HG03442 (cell line): ENCODE results near the gene CHGA.

Experiments
- ATAC-seq: cut with Tn5 transposase; IDR thresholded peaks from one replicate; pipeline ENCODE4 v1.9.1; 2021; ENCODE audit warnings: mild to moderate bottlenecking, moderate library complexity; ENCODE audit not compliant: unreplicated experiment

Gene CHGA

DNA sequence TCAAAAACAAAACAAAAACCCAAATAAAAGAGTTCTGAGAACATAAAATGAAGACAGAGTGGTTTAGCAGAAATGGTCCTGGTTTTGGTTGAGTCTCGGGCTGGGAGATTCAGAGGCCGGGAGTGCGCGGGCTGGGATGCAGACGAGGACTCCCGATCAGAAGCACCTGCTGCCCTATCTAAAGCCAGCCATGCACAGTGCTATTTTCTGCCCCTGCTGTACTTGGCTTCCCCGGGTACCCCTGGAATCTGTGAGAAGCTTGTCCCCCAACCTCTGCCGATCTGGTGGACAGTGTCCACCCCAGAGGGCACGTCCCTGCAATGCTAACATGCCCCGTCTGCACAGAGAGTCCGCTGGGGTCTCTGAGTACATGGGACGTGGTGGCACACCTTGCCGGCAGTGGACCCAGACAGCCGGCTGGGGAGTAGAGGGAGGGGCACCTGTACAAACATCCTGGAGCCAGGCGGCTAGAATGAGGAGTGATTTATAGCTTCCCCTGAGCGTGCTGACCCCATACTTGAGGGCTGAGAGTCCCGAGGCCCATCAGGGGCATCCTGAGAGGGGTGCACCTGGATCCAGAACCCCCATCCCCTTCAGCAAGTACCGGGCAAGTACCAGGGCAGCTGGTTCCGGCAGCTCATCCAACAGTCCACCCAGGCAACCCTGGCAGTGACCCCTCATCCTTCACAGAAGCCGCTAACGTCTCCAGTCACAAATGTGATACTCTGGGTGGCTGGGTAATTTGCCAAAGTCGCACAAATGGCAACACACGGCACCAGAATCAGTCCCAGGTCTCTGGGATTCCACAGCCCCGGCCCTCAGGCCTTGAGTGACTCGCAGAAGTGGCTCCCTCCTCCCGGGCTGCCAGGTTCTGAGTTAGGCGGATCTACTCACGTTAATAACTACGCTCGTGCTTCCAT, 37.1 kb downstream of the CHGA start:
- no peak for ATAC-seq

DNA sequence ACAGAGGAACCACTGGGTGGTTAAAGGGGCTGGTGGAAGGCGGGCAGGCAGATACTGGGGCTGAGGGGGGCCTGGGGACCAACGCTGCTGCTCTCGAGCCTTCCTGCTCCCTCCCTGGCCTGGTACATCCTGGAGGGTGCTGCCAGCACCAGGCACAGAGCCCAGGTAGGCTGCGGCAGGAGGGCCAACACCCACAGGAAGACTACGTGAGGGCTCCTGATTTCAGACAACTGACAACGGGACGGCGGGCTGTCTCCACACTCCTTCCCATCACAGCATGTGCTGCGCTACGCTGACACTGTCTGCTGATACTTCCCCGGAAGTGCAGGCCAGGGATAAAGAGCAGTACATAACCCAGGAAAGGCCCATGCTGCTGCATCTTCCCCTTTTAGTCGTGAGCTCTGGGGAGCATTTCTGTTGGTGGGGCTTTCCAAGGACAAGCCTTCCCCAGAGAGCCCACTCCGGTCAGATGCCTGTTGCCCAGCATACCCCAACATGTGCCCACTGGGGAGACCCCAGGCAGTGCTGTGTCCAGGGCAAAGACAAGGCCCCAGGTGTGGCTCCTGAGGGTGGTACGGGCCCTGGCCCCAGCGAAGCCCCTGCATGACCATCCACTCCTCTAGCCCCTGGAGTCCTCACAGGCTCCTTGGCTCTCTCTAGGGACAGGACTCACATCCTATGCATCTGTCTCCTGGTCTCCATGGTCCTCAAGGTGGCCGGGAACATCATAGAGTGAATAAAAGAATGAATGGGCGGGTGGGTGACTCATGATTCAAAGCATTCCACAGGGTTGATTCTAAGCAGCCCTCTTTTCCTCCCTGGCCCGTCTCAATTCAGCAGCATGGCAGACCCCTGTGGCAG, 38.0 kb downstream of the CHGA start:
- no peak for ATAC-seq

DNA sequence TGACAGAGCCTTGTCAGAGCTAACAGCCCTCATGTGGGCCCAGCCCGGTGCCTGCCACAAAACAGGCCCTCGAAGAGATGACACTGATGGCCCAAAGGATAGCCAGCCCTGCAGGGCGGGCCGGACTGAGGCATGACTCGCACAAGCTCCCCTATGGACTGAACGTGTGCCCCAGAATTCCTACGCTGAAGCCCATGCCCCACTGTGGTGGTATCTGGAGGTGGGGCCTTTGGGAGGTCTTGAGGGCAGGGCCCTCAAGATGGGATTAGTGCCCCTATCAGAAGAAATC, 38.6 kb downstream of the CHGA start:
- ATAC-seq = no peak

DNA sequence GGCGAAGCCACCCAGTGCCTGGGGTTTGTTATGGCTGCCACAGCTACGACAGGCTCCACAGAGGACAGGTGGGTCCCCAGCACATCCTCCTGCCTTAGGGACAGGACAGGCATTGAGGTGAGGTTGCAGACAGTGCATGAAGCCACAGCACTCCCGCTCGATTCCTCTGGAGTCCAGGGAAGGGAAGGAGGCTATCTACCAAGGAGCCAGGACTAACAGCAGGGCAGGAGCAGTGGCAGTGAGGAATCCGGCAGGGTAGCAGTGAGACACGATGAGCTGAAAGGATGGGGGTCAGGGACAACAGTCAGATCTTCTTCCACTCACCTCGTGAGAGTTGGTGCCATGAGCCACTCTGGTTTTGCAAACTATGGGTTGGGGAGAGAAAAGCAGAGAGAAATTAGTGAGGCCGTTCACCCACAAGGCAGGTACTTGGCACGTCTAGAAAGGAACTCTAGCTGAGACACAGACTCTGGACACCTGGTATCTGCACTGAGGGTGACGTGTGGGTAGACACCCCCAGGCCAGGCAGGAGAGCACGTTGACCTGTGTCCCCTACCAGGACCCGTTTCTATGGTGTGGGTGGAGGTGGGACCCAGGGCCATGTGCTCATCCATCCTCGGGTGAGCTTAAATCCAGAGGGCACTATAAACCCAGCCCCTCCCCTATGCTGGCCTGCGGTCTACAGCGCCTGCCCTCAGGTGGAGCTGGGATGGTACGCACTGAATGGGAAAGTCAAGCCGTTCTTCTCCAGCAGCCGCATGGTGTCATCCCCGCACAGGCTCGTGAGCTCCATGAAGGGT, 39.3 kb downstream of the CHGA start:
- ATAC-seq = no peak

DNA sequence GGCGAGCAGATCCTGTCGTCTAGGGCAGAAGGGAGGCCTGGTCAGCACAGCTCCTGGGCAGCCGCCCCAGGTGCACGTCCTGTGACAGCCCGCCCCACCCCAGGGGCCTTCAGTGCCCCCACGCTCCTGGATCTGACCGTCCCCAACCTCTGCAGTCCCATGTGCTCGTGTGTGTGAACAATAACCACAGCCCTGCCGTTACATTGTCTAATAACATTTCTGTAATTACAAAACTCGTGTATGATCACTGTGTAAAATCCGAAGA, 39.8 kb downstream of the CHGA start:
- no peak for ATAC-seq

DNA sequence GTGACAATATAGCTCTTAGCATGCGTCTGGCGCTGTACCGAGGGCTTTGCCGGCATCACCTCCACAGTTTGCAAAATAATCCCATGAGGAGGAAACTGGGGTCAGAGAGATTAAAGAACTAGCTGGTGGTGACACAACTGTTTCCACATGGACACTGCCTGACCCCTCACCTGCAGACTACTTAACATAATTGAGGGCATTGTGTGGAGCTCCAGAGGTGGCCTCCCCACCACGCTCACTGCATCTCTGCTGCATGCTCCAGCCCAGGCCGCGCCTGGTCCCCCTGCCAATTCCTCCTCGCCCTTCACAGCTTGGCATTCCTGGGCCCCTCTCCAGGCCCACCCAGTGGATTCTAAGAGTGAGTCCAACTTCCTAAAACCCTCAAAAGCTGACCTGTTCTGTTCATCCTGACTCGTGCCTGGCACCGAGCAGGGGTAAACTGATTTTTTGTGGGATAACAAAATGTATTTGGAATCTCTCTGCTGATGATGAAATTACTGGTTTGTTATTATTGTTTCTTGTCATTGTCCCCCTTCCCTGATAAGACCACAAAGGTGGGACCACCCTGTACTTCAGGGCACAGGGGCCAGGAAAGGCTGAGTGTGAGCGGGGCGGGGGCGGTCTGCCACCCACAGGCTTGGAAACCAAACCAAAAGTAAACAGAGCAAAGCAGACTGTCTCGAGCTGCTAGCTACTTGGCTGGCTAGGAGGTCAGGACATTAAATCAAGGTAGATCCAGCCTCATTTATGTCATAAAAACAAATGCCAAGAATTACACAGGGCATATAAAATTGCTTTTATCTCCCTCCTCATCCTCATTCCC, 40.6 kb downstream of the CHGA start:
- ATAC-seq = no peak

DNA sequence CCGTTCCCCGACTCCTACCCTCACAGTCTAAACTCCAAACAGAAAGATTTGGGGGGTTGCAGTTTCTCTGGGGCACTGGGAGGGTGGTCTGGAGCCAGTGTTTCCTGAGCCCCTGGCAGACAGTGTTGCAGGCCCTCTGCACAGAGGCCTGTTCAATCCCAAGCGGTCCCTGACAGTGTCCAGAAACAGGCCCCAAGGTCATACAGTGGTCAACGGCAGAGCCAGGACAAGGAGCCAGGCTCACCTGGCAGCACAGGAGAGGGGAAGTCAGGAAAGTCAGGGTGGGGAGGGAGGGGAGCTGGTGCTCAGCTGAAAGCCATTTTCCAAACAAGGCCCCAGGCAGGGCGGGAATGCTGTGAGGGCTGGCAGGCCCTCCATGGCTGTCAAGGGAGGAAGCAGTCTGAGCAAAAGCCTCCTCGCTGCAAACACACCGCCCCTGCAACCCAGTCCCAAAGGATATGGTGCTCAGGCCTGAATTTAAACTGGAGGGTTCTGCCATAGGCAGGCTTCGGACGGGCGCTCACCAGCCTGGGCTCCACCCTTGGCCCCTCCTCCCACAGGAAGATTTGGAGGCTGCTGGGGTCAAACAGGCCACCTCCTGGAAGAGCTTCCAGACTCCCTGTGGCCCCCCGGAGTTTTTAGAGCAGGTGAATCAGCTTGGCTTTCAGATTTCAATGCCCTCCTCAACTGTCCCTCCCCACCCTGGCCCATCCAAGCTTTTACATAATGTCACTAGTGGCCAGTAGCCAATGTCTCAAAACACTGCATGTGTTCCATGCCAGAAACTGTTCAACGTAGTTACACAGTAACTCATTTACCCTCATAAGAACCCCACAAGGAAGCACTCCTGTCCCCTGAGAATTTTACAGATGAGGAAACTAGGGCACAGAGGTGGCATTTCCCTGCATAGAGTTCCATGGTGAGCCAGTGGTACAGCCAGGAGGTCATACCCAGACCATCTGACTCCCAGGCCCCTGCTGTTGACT, 41.5 kb downstream of the CHGA start:
- no peak for ATAC-seq

DNA sequence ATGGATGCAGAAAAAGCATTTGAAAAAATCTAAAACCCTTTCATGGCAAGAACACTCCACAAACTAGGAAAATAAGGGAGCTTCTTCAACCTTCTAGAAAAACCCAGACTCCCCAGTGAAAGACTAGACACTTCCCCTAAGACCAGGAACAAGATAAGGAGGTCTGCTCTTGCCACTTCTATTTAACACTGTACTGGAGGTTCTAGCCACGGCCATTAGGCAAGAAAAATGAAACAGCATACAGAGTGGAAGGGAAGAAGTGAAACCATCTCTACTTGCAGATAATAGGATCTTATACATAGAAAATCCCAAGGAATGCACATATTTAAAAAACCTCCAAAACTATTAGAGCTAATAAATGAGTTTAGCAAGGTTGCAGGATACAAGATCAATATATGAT, 42.3 kb downstream of the CHGA start:
- no peak for ATAC-seq

DNA sequence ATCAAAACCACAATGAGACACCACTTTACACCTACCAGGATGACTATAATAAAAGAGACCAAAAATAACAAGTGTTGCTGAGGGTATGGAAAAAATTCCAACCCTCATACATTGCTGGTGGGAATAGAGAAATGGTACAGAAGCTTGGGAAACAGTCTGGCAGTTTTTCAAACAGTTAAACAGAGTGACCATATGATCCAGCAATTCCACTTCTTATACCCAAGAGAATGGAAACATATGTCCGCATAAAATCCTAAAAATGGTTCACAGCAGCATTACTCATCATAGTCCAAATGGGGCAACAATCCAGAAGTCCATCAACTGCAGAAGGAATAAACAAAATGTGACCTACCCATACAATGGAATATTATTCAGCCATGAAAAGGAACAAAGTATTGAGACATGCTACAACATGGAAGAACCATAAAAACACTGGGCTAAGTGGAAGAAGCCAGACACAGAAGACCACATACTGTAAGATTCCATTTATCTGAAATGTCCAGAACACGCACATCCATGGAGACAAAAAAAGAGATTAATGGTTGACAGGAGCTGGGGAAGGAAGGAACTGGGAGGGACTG, 44.5 kb downstream of the CHGA start:
- no peak for ATAC-seq

DNA sequence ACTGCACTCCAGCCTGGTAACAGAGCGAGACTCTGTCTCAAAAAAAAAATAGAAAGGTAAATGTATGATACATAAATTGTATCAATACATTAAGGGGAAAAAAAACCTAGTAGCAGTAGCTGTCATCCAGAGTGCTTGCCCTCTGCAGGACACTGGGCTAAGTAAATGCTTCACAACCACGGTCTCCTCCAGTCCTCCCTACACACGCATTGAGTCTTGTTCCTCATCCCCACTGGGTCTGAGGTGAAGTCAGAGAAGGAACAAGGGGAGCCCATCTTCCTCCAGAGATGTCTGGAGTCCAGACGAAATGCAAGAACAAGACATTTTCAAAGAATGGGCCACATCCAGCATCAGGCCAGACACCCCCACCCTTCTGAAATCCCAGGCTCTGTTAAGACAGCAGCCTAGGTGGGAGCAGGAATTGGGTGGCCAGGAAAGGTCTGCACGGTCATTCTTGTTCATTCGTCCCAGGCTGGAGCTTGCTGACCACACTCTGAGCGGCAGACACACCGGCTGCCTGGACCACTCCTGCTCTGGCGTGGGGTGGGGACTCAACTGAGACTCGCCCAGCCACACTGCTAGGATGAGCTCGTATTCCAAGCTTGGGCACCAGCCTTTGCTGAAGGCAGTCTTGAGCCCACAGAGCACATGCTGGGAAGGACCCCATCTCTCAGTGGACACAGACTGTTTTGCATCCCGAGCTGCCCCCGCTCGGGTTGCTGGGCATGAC, 45.5 kb downstream of the CHGA start:
- no peak for ATAC-seq

DNA sequence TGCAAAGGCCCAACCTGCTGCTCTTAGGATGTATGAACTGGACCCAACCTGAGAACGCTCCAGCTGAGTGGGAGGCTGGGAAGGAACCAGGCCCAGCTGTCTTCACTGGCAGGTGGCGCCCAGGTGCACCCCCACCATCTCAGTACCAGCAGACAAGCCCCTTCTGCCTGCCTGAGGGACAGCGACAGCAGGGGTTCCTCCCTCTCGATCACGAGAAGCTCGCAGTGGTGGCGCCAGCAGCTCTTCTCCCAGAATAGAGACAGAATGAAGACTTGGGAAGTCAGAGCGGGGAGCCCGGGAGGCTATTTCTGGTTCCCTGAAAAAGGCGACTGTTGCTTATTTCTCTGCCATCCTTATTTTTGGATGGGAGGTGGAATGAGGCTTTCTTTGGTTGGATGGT, 46.5 kb downstream of the CHGA start:
- no peak for ATAC-seq

DNA sequence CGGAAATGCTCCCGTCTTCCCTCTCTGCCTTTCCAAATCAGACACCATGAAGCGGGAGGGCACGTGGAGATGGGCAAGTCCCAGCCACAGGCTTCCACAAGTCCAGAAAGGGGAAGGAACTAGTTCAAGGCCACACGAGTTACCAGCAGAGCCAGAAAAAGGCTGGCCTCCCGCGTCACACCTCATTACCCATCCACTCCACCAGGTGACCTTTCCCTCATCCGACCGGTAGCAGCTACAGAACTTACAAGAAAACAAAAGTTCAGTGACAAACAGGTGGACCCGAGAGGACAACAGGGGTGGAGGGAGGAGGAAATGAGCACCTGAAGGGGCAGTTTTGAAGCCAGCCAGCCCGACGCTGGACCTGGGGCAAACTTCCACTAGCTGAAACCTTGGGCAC, 46.9 kb downstream of the CHGA start:
- no peak for ATAC-seq

DNA sequence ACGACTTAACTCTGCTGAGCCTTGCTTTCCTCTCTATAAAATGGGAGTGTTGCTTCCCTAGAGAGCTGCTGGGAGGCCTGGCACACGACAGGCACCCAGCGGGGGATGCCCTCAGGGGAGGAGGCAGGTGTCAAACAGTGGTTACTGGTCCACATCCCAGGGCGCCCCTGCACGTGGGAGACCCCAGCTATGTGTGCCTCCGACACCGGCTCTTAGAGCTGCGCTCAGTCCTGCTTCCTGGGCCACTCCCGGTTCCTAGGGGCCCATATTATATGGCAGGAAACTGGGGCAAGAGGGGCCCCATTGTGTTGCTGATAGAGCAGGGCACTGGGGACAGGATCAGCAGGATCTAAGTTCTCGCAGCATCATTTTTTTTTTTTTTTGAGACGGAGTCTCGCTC, 47.3 kb downstream of the CHGA start:
- ATAC-seq = no peak

DNA sequence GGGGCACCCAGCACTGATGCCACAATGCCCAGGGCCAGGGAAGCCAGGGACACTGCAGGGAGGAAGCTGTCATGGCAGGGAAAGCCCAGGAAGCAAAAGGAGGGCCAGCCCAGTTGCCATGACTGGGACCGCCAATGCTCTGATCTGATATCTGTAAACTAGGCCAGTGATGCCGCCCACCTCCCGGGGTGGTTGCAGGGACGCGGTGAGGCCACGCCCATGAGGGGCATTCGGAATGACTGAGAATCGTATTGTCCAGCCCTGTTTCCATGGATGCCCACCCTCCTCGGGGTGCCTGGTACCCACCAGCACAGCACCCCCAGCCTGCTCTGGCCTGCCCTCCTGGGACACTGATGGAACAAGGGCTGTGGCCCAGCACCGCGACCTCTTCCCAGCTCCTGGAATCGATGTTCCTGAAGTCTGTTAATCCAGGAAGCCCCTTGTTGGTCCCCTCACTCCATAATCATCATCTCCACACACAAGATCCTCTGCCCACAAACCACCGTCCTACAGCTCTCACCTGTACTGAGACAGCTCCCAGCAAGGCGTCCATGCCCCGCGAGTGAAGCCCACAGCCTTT, 48.7 kb downstream of the CHGA start:
- no peak for ATAC-seq

DNA sequence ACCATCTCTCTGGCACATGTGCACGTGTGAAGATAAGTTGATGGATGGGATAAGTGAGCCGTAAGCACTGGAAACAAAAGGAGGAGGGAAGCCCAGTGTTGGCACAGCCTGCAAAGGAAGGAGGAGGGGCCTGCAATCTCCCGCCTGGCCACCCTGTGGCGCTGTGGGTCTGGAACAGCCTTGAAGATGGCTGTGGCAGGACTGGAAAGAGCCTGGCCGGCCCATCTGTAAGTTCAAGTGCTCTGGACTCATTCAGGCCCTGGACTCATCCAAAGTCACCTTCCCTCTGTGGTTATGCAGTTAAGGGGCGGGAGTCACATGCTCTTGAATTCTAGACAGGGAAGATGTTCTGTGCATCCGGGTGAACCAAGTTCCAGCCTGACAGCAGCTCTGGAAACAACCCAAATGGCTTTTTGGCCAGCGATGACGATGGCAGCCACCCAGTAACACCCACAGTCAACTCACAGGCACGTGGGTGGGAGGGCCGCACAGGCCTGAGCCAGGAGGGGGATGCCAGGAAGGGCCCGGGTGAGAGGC, 50.4 kb downstream of the CHGA start:
- no peak for ATAC-seq

DNA sequence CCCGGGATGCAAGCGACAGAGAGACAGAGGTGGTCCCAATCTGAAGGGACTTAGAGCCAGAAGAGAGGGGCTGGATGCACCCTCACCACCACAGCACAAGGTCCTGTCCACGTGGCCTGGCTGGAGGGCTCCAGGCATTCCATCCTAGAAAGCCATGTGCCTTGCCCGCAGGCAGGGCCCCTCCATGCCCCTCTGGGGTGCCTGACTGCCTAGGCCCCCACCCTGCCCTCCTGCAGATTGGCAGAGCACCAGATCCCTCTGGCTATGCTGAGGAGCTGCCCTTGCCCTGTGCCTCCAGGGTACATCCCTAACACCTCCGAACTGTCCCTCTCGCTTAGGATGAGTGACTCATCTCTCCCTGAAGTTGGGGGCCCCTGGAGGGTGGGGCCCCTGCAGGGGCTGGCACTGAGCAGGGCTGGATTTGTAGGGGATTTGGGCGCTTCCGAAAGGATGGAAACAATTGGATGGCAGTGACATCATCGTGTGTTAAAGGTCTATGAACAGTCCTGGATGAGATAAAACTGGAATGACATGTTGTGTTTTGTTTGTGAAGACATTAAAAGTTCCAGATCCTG, 50.9 kb downstream of the CHGA start:
- no peak for ATAC-seq

DNA sequence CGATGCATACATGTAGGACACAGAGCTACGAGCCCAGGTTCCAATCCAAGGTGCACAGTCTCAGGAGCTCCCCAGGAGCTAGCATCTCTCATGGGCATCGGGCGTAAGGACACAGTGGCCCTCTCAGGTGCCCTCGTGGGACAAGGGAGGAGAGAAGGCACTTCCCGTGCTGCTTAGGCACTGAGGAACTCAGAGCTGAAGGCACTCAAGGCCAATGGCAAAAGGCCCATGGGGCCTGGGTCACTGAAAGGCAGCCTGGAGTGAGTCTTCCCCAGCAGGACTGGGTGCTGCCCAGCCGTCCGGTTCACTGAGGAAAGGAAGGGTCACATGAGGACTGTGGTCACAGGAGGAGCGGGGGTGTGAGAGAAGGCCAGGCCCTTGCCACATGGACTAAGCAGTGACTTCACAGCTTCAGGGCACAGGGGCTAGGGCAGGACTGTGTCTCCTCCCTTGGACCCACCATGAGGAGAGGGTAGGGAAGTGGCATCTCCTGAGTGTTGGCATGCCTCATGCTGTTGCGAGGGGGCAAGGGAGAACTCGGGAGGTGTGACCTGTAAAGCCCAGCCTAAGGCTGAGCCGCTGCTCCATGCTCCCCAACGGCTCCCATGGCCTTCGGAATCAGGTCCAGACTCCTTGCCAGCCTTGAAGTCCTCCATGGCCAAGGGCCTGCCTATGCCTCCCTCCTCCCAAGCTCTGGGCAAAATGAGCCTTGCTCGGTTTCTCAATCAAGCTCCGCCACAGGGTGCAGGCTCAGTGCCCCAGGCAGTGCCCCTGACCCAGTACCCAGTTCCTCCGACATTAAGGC, 51.8 kb downstream of the CHGA start:
- no peak for ATAC-seq
